HL-60/S4 (cell line): Measurements from ENCODE around the gene MYL3.

ENCODE experiments used
- in situ Hi-C: fragments of 300-500 bp; cut with MboI; formaldehyde crosslinking; loops from 2 replicates; pipeline ENCODE4 v1.14.3; 2022; ENCODE audit warnings: low sequenced_read_pairs

Gene MYL3

DNA sequence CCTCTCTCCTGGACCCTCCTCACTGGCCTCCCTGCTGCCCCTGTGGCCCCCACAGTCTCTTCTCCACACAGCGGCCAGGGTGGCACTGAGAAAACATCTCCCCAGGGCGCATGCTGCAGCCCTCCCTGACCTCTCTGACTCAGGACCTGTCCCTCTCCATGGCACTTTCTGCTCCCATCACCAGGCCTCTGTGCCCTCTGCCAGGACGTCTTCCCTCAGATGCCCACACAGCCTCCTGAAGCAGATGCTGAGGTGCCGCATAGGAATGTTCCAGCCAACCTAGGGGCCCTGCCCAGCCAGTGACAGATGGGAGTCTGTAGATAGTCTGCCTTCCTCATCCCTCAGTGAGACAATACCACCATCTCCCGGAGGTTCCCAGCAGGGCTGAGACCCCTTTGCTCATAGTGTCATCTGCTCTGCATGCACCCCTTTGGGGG lies 8.7 kb downstream of the MYL3 start:
- in situ Hi-C loops = loop anchor here (25.0 kb wide), 1 partner anchor 508 kb away; no protein-coding TSS in a partner anchor

- in situ Hi-C loops = loop anchor here (25.0 kb wide), 1 partner anchor 509 kb away; no protein-coding TSS in a partner anchor
Measured at GRCh38 chr3:46853441-46854415, 9.5 kb downstream of the MYL3 start.

GRCh38 chr3:46852839-46853355 lies 10.3 kb downstream of the MYL3 start:
- in situ Hi-C loops = loop anchor here (25.0 kb wide), 1 partner anchor 509 kb away; no protein-coding TSS in a partner anchor

GRCh38 chr3:46852334-46852720 lies 10.9 kb downstream of the MYL3 start:
- in situ Hi-C loops = loop anchor here (25.0 kb wide), 1 partner anchor 510 kb away; no protein-coding TSS in a partner anchor

GRCh38 chr3:46851364-46852333 lies 11.6 kb downstream of the MYL3 start:
- in situ Hi-C loops = loop anchor here (25.0 kb wide), 1 partner anchor 511 kb away; no protein-coding TSS in a partner anchor

- in situ Hi-C loops = loop anchor here (25.0 kb wide), 1 partner anchor 512 kb away; no protein-coding TSS in a partner anchor
Measured at GRCh38 chr3:46850468-46850779, 12.8 kb downstream of the MYL3 start.

DNA sequence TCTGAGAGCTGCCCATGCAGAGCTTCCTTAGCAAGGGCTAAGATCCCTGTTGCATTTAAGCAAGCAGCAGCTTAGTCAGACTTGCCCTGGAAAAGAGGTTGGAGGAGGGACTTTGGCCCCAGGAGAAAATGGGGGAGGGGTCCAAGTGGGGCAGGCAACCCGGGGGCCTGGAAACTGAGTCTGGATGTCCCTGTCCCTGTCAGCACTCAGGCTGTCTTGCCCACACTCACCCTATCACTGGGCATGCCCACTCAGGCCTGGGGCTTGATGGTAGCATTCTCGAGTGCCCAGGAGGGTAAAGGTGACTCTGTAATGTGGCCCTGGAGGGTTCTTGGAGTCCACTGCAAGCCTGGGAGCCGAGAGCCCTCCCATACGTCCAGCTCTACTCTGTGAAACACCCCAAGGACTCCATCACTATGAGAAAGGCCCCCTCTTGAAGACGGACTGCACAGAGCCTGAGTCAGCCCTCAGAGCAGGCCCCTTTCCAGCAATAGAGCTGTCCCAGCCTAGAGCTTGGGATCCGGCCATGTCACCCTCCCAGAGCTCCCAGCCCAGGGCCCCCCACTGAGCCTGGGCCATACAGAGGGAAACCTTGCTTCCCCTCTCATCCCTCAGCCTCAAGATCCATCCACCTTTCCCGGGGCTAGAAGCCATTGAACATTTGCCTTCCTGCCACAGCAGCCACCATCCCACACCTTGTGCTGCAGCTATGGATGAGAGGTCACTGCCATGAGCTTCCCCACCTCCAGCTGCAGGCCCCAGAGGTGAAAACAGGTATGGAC lies 13.4 kb downstream of the MYL3 start:
- in situ Hi-C loops = loop anchor here (25.0 kb wide), 1 partner anchor 512 kb away; no protein-coding TSS in a partner anchor

DNA sequence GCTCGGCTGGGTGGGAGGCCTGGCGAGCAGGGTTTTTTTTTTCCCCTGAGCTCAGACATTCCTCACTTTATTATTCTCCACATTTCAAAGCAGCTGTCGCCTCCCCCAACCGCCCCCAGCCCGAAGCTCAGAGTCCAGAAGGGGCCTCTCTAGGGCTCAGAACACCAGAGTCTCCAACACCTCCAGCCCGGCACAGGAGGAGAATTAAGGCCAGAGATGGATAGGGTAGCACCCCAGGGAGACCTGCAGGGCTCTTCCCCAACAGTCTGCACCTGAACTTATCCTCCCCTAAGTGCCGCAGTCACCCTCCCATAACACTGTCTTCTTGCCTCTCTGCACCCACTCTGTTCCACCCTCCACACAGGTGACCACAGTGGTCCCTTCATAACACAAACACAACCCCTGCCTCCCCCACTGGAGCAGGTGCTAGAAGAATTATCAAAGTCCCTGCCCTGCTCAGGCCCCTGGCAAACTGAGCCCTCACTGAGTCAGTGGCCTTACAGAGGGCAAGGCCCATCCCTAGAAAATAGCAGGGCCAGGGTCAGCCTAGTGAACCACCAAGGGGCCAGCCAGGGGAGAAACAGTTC lies 14.1 kb downstream of the MYL3 start:
- in situ Hi-C loops = no loop called here

DNA sequence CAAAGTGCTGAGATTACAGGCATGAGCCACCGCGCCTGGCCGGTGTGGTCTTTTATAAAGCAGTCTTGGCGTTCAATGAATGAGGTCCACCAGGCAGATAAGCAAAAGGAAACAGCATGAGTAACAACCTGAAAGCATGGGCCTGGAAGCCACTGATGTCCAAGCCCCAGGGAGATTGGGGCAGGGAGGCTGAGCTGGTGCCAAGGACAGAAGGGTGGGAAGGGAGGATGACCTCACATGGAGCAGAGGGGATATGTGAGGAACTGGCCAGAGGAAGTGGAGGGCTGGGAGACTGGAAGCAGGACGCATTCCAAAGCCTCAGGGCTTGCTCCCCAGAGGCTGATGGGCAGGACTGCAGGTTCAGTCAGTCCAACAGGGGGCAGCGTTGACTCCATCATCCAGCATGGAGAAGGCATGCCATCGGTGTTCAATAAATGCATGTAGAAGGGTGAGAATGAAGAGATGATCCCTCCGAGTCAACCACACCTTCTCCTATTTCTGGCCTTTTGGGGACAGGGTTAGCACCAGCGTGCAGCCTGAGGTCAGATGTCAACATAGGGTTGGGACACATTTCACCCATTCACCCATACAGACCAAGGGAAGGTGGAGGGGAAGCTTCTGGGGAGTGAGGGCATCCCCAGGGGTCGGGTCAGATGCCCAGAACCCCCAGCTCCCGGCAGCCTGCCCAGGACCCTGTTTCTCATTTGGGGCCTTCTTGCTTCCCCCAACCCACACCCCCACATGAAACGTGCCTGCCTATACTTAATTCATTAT lies 14.8 kb downstream of the MYL3 start:
- in situ Hi-C loops = no loop called here

GRCh38 chr3:46847744-46848143 lies 15.5 kb downstream of the MYL3 start:
- in situ Hi-C loops = no loop called here

DNA sequence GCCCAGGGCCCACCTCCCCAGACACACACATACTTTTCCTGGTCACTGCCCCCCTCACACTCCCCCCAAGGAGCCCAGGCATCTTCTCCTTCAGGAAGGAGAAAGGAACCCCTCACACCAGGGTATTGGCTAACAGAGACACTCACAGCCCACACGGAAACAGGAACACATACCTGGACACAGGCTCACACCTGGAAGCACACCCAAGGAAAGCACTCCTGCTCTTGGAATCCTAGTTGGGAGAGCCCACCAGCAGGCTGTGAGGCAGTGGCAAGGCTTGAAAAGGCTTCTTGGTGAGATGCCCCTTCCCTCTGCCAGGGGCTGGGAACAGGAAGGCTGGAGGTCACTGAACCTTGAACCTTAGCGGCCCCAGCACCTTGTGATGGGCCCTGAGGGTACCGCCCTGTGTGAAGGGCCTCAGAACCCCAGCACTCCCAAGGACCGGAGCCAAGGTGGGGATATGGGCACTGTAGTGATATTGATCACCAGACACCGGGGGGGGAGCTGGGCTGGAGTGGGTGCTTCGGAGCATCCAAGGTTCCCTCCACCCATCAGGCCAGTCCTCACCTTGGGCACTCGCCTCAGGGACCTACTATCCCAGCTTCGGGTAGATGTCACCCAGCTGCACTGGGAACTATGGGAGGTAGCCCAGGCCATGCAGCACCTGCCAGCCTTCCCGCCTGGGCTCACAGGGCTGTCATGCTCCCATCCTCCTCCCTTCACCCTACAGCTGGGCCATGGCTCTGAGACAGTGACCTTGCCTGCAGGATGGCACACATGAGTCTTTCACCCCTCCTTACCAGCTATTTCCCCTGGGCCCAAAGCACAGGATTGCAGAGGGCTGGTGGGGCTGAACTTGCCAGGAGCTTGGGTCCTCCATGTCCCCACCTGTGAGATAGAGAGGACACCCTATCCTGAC lies 16.4 kb downstream of the MYL3 start:
- in situ Hi-C loops = no loop called here

DNA sequence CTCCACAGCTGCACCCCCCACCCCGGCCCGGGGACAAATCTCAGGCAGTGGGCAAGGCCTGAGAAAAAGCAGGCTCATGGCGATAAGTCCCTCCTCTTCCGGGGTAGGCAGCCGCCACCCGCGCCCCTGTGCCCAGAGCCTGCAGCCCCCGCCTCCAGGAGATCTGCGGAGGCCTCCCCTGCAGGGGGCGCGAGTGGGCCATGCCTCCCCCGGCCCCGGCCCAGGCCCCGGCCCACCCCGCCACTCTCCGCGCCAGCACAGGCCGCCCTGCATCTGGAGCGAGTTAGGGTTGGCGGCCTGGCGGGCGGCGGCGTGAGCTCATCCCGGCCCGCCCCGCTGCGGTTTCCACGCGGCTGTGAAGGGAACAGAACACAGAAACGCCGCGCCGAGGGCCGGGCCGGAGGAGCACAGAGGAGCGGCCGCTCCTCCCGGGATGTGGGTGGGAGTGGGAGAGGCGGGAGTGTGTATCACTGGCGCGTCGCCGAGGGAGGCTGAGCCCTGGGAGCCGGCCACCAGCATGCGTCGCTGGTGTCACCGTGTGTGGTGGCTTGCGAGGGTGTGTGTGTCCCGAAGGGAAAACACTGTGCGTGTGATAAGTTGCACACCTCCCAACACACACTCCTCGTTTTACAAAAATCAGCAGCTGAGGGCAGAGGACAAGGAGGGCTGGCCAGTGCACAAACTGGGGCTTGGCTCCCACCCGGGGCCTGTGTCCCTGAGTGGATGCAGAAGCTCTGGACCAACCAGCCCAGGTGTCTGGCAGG lies 17.2 kb downstream of the MYL3 start:
- in situ Hi-C loops = no loop called here

- in situ Hi-C loops = no loop called here
Measured at GRCh38 chr3:46845397-46845859, 17.8 kb downstream of the MYL3 start.

DNA sequence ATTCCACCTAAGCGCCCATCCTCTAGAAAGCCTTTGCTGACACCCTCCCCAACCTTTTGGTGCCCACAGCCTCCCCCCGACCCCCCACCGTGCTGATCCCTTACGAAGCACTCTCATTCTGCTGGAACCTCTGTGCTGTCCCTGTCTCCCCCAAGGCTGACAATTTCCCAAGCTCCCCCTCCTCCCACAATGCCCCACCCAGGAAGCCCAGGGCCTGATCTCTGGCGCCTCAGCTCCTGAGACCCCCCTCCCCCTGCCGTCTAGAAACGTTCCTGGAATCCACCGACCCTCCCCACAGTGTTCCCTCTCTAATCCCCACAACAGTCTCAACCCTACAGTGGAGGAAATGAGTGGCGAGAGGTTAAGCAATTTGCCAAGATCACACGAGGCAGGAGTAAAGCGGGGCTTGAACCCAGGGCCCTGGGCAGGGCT lies 18.3 kb downstream of the MYL3 start:
- in situ Hi-C loops = no loop called here

DNA sequence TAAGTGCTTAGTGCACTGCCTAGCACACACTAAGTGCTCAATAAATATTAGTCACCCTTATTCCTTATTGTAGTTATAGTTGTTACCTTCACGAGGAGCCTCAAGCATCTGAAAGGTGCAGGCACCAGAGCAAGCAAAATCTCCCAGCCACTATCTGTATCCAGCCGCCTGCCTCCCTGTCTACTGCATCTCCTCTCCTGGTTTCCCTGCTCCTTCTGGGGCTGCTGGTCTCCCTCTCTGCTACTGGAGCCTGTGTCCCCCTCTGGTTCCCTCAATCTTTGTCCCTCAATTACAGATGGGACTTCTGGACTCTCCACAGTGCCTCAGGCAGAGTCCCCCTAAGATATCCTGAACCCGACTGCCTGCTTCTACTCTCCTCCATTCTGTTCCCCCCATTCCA lies 18.8 kb downstream of the MYL3 start:
- in situ Hi-C loops = no loop called here

DNA sequence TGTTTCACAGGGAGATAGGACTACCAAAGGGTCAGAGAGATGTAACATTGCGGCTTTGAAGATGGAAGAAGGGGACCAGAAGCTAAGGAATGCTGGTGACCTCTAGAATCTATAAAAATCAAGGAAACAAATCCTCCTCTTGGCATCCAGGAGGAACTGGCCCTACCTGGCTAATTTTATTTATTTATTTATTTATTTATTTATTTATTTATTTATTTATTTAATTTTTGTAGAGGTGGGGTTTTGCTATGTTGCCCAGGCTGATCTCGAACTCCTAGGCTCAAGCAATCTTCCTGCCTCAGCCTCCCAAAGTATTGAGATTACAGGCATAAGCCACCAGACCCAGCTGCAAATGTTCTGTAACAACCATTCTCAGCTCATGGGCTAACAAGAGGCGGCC lies 19.7 kb downstream of the MYL3 start:
- in situ Hi-C loops = no loop called here

DNA sequence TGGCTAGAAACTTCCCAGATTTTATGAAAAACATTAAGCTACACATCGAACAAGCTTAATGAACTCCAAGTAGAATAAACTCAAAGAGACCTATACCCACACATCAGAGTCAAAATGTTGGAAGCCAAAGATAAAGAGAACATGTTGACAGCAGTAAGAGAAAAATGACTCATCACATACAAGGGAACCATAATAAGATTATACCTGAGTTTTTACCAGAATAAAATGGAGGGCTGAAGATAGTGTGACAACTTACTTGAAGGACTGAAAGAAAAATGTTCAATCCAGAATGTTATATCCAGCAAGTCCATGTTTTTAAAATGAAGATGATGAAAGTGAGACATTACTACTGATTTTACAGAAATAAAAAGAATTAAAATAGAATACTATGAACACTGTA lies 22.8 kb downstream of the MYL3 start:
- in situ Hi-C loops = no loop called here
